A673 (cell line): ENCODE data around the gene FNBP1.

Source experiments
- EZH2 ChIP-seq: fragments of 200-600 bp; sonication (generic); IDR thresholded peaks from 2 replicates; pipeline ENCODE4 v1.6.1; 2017; ENCODE audit warnings: borderline replicate concordance, low read depth, mild to moderate bottlenecking, mixed read lengths, antibody characterized with exemption, low read length; ENCODE audit not compliant: poor library complexity, severe bottlenecking
- TF ChIP-seq, protein P1 (sequence below): fragments of 300-800, 200-600 bp; sonication (generic); conservative IDR thresholded peaks from 2 replicates; pipeline ENCODE4 v1.5.1; 2017; ENCODE audit warnings: low read depth, mild to moderate bottlenecking, antibody characterized with exemption, low read length, moderate library complexity, mixed read lengths

DNA sequence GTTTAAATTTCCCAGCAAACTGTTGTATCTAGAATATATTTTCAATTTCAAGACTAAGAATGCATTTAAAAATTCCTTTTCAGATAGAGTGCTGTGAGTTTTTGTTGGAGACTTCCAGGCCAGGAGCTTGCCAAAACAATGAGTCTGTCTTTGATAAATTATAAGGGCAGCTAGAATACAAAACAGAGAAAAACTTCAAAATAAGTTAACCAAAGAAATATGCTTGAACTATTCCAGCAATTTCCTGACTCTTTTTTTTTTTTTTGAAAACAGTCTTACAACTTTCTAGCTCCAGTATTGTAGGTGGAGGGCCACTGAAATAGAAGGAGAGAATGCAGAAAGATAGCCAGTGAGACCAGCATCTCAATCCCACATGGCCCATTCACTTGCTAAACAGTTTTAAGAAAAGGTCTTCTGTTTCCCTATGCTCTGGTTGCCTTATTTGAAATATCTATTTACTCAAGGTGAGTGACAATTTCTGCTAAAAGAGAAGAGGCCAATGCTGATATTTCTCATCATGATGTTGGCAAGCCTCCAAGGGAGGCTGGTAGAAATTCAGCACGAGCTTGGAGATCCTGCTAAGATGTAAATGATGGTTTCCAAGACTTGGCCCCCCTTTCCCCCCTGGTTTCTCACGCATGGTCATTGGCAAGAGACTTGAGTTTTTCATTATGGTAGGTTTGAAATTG is 104.6 kb downstream of the FNBP1 start:
- TF ChIP-seq, protein P1, sequence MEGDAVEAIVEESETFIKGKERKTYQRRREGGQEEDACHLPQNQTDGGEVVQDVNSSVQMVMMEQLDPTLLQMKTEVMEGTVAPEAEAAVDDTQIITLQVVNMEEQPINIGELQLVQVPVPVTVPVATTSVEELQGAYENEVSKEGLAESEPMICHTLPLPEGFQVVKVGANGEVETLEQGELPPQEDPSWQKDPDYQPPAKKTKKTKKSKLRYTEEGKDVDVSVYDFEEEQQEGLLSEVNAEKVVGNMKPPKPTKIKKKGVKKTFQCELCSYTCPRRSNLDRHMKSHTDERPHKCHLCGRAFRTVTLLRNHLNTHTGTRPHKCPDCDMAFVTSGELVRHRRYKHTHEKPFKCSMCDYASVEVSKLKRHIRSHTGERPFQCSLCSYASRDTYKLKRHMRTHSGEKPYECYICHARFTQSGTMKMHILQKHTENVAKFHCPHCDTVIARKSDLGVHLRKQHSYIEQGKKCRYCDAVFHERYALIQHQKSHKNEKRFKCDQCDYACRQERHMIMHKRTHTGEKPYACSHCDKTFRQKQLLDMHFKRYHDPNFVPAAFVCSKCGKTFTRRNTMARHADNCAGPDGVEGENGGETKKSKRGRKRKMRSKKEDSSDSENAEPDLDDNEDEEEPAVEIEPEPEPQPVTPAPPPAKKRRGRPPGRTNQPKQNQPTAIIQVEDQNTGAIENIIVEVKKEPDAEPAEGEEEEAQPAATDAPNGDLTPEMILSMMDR, result no peak
- no peak for TF ChIP-seq EZH2
